ENCODE data around the gene ZBTB26.
"Not testable (repeated sequence)": the region's sequence is repeated elsewhere in the genome, so short reads cannot be mapped to it uniquely, and the experiment has no call there.

The ZBTB26 gene

DNA sequence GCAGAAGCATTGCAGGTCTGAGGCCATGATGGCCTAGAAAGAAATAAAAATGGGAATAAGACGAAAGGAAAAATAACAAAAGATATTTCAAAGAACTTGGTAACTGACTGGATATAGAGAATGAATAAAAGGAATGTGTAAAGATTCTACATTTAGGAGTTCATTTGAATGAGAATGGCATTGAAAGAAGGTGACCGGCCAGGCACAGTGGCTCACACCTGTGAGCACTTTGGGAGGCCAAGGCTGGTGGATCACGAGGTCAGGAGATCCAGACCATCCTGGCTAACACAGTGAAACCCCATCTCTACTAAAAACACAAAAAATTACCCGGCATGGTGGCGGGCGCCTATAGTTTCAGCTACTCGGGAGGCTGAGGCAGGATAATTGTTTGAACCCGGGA, 8.6 kb downstream of the ZBTB26 start:
- no peak for DNase-seq

DNA sequence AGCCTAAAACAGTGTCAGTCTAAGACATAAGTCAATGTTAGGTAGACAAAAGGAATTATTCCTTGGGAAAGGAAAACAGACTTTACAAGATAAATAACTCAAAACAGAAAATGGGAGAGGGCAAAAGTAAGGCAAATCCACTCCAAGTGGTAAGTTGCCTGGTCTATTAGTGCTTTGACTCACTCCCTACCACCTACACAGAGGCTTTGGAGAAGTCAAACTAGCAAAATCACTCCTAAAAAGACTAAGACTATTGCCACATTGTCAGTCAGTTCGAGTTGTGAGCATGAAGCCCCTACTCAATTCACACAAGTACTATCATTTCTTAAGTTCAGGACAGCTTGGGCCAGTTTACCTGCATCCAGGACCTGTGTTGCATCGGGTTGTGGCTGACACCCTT, 13.0 kb downstream of the ZBTB26 start:
- no peak for DNase-seq

GRCh38 chr9:122912964-122913673, 18.2 kb downstream of the ZBTB26 start, which contains the start of gene ZBTB6:
ZBTB6 (minus strand) TSS chr9:122913323; CDS start chr9:122912072, 1,251 bp downstream.
- peak; percentile 62 for DNase-seq

DNA sequence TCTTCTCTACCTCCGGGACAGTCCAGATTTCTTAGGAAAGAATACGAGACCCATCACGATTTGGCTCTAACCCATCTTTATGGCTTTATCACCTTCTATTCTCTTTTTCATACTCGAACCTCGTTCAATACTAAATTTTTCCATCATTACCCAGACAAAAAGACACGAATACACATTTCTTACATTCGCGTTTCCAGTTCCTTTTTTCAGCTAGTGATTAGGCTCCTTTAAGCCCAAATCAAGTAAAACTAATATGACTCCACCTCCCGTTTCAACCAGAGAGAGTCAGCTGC, 18.7 kb downstream of the ZBTB26 start:
- no peak for DNase-seq

DNA sequence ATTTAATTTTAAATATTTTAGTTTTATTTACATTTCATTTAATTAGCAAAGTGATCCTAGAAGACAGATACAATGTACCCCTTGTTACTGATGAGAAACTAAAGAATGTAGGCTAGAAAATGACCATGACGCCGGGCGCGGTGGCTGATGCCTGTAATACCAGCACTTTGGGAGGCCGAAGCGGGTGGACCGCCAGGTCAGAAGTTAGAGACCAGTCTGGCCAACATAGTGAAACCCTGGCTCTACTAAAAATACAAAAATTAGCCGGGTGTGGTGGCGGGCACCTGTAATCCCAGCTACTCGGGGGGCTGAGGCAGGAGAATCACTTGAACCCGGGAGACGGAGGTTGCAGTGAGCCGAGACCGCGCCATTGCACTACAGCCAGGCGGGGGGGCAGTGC, 25.2 kb downstream of the ZBTB26 start:
- DNase-seq: not testable (repeated sequence)

DNA sequence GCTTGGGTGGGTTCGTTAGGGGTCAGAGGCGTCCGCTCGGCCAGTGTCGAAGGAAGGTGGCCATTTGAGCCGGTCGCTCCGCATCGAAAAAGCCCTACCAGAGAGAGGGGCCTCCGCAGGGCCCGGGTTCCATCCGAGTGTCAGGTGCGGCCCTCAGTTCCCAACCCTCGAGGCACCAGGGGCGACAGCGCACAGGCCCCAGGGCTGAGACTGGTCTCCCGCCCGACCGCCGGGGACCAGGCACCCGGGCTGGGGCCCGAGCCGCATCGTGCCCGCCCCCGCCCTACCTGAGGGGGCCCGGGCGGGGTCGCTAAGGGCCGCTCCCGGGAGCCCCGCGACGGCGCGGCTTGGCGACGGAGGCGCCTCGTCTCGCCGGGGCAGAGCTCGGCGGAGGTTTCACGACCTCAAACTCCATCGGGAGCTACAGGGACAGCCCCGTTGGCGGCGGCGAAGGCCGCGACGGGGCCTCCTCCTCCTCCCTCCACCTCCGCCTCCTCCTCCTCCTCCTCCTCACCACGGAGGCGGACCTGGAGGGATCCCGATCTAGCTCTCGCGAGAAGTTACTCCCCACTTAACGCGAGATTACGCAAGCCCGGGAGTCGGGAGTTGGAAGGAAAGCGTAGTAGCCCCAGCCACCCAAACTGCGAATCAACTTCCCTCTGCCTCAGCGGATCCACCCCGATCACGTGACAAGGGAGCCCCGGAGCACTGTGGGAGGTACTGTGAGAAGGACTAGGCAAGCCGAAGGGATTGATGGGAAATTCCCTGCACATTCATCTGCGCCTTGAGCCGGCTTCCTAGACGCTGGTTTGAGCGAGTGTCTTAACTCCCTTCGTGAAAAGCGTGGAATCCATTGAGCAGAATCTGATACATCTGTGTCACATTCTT, 26.2 kb downstream of the ZBTB26 start, which contains the start of gene RC3H2:
TSS of gene RC3H2 (minus strand) at position 537 of the 888 bp plus-strand sequence. CDS start 7,850 bp downstream, outside the sequence.
- peak; percentile 95 for DNase-seq

DNA sequence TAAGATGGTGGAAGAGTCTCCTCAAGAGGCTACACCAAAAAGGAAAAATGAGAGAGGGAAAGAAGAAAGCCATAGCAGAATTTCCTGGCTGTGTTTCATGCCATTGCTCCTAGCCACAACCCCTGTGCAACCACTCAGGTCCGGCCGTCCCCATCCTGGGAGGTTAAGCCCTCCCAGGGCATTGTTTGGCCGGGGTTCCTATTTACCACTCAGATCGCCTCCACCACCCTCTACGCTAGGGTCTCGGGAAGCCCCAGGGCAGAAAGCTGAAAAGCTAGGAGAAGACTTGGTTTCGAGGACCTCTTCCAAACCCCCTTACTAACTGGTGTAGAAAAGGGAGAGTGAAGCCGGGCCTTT, 26.9 kb downstream of the ZBTB26 start:
- DNase-seq: no peak

DNA sequence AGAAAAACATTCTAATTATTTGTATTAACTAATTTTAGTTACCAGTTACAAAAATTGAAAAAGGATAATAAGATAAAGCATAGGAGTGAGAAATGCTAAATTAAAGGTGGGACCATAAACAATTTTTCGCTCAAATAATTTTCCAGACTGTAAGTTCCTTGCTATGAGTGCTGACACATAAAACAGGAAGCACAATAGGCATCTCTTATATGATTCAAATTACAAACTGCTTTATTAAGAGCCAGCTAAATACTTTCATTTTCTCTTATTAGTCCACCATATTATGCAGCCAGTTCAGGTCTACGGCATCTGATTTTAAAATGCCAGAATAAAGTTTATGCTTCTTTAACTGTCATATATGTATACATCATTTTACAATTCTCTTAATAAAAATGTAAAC, 30.5 kb downstream of the ZBTB26 start:
- no peak for DNase-seq

DNA sequence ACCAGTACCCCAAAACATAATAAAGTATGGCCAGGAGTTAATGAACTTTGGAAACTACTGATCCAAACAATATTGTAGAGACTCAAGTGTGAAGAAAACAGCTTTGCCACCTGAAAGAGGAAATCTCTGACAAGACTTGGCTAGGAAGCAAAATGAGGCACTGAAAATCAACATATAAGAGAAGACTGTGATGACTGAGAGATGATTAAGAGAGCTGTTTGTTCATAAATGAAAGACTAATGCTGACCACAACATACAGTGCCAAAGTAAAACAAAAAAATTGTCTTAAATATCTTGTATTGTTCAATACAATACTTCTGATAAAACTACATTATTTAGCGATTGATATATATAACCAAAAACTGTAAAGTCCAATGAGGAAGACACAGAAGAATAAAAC, 33.3 kb downstream of the ZBTB26 start:
- no peak for DNase-seq

DNA sequence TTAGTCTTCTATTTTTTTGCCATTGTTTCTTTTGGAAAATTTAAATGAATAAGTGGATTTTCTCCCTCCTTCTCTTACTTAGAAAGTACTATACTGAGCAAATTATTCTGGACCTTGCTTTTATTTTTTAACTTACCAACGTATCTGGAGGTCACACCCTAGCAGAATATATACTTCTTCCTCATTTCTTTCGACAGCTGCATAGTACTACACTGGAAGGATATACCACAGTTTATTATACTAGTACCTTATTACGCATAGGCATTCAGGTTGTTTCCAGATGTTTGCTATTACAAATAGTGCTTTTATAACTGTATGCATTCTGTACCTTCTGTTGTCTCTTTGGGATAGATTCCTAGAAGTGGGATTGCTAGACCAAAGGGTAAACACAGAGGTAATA, 42.8 kb downstream of the ZBTB26 start:
- DNase-seq: no peak

DNA sequence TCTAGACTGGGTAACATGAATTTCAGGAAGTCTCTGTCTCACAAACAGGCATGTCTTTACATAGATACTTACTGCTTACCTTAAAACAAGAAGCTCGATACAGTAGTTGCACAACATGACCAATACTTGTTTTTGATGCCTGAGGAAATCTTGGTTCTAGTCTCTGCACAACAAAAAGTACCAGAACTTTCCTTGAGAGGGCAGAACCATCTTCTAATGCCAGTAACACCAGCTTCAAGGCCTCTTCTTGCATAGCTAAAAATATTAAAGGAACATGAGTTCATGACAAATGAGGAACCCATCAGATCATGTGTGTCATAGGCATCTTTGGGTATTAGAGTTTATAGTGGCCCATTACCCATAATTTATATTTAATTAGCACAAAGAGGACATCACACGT, 48.2 kb downstream of the ZBTB26 start:
- no peak for DNase-seq

DNA sequence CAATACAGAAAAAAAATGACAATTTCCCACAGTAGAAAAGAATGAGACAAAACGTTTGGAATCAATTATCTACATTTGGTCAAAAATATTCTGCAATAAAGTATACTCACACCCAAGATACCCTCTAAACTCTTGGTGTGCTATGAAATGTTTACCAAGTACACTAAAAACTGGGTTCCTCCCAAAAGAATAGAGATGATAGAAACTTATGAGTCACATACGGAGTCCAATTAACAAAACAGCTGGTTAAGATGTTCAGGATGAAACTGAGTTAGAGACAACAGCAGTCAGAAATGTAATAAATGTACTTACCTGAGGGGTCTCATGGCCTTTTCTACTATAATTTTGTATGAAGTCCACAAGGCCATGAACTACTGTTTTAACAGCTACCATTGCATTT, 51.9 kb downstream of the ZBTB26 start:
- no peak for DNase-seq

DNA sequence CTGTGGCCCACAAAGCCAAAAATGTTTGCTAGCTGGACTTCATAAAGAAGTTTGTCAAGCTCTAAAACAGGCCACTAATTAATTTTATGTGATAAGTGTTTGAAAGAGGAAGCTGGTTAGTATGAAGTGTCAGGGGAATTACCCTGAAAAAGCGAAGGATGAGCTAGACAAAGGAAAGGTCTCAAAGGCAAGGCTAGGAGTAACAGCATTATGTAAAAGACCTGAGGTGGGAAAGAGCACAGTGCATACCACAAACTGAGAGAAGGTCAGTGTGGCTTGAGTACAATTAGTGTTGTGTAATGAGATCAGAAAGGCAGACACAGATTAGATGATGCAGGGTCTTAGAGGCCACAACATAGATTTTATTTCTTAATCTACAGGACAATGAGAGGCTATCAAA, 55.8 kb downstream of the ZBTB26 start:
- DNase-seq: no peak

DNA sequence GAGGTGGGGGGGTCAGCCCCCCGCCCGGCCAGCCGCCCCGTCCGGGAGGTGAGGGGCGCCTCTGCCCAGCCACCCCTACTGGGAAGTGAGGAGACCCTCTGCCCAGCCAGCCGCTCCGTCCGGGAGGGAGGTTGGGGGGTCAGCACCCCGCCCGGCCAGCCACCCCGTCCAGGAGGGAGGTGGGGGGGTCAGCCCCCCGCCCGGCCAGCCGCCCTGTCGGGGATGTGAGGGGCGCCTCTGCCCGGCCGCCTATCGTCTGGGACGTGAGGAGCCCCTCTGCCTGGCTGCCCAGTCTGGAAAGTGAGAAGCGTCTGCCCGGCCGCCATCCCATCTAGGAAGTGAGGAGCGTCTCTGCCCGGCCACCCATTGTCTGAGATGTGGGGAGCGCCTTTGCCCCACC, 64.0 kb downstream of the ZBTB26 start:
- DNase-seq: not testable (repeated sequence)

DNA sequence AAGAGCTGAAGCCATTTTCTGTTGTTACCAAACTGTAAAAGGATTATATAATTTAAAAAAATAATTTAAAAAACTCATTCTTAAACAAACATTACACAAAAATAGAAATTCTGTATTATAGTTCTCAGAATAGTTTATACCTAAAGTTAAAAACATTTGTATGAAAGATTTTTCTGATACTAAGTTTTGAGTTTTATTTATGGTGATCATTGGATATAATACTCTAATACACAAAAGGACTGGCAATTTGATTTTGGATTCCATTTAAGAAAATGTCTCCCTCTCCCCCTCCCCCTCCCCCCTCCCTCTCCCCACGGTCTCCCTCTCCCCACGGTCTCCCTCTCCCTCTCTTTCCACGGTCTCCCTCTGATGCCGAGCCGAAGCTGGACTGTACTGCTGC, 65.2 kb downstream of the ZBTB26 start:
- DNase-seq: no peak
